ENCODE results near the gene TMED4. TPM values are rescaled to one million over a fixed set of nuclear protein-coding genes. Genes with fewer than 3 reads are reported as not detected.
A peak's percentile ranks its signal among the peaks of the same experiment; 100 is the strongest.

Gene TMED4
- total and polyA plus RNA-seq, 2 of the 13 experiments (the other 11 are each of a cell fraction or from before 2014, with no cell fraction given), result 81.4 to 109 TPM

DNA sequence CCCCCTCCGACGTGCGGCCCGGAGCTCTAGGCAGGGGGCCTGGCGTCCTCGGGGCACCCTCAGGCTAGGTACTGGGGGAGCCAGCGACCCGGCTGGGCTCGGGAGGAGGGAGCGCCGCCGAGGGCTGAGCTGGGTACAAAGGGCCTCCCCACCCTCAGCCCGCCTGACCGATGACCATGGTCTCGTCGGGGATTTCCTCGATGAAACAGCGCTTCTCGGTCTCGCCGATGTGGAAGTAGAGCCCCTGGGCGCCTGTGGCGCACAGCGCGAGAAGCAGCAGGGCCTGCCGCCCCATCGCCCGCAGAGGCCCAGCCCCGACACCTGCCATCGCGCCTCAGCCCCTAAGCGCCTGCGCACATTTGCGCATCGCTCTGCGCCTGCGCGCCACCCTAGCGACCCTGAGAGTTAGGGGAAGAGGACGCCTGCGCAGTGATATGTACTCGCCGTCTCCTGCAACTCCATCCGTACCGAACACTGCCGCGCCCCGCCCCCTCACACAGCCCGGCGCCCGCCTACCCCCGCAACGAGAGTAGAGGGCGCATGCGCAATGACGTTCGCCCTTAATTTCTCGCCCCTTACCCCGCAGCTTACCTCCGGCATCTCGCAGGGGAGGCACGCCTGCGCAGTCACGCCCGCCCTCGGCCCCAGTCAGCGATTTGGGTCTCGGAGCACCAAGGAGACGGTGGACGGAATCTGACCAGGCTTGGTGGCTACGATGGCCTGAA, at the start of gene TMED4 (continued):
- TF ChIP-seq, protein P1, sequence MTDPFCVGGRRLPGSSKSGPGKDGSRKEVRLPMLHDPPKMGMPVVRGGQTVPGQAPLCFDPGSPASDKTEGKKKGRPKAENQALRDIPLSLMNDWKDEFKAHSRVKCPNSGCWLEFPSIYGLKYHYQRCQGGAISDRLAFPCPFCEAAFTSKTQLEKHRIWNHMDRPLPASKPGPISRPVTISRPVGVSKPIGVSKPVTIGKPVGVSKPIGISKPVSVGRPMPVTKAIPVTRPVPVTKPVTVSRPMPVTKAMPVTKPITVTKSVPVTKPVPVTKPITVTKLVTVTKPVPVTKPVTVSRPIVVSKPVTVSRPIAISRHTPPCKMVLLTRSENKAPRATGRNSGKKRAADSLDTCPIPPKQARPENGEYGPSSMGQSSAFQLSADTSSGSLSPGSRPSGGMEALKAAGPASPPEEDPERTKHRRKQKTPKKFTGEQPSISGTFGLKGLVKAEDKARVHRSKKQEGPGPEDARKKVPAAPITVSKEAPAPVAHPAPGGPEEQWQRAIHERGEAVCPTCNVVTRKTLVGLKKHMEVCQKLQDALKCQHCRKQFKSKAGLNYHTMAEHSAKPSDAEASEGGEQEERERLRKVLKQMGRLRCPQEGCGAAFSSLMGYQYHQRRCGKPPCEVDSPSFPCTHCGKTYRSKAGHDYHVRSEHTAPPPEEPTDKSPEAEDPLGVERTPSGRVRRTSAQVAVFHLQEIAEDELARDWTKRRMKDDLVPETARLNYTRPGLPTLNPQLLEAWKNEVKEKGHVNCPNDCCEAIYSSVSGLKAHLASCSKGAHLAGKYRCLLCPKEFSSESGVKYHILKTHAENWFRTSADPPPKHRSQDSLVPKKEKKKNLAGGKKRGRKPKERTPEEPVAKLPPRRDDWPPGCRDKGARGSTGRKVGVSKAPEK (CRISPR knock-in tag; IDR thresholded peaks at IDR 0.05; ENCODE audit: borderline replicate concordance), result no peak
- TF ChIP-seq ZNF772 (CRISPR knock-in tag; IDR thresholded peaks at IDR 0.05) (peak; percentile 73; the same call in 1 of the 2 replicates), HNRNPLL (IDR thresholded peaks at IDR 0.05; ENCODE audit: low read depth, low read length, poor library complexity, severe bottlenecking) (peak; percentile 86), MEF2D (CRISPR knock-in tag; IDR thresholded peaks at IDR 0.05) (no peak), RNF2 (conservative IDR thresholded peaks at IDR 0.05; ENCODE audit: low read depth) (no peak), TBX2 (CRISPR knock-in tag; IDR thresholded peaks at IDR 0.05; ENCODE audit: borderline replicate concordance) (peak; percentile 87), PHF8 (CRISPR knock-in tag; IDR thresholded peaks at IDR 0.05) (peak; percentile 96), ZNF550 (CRISPR knock-in tag; IDR thresholded peaks at IDR 0.05; ENCODE audit: borderline replicate concordance) (no peak), POLR2AphosphoS5 (IDR thresholded peaks at IDR 0.05; ENCODE audit: low read depth, low read length) (peak; percentile 93), ZFY (CRISPR knock-in tag; IDR thresholded peaks at IDR 0.05) (peak; percentile 99), RFX1 (IDR thresholded peaks at IDR 0.05) (no peak), ZNF530 (CRISPR knock-in tag; IDR thresholded peaks at IDR 0.05; ENCODE audit: low read depth) (no peak), CHCHD3 (CRISPR knock-in tag; IDR thresholded peaks at IDR 0.05) (no peak), SMAD1 (CRISPR knock-in tag; IDR thresholded peaks at IDR 0.05; ENCODE audit: borderline replicate concordance, low read depth) (no peak), ERF (CRISPR knock-in tag; IDR thresholded peaks at IDR 0.05) (peak; percentile 28), CBFB (CRISPR knock-in tag; IDR thresholded peaks at IDR 0.05) (peak; percentile 24; the same call in 1 of the 2 replicates)
- TF ChIP-seq, protein P2, sequence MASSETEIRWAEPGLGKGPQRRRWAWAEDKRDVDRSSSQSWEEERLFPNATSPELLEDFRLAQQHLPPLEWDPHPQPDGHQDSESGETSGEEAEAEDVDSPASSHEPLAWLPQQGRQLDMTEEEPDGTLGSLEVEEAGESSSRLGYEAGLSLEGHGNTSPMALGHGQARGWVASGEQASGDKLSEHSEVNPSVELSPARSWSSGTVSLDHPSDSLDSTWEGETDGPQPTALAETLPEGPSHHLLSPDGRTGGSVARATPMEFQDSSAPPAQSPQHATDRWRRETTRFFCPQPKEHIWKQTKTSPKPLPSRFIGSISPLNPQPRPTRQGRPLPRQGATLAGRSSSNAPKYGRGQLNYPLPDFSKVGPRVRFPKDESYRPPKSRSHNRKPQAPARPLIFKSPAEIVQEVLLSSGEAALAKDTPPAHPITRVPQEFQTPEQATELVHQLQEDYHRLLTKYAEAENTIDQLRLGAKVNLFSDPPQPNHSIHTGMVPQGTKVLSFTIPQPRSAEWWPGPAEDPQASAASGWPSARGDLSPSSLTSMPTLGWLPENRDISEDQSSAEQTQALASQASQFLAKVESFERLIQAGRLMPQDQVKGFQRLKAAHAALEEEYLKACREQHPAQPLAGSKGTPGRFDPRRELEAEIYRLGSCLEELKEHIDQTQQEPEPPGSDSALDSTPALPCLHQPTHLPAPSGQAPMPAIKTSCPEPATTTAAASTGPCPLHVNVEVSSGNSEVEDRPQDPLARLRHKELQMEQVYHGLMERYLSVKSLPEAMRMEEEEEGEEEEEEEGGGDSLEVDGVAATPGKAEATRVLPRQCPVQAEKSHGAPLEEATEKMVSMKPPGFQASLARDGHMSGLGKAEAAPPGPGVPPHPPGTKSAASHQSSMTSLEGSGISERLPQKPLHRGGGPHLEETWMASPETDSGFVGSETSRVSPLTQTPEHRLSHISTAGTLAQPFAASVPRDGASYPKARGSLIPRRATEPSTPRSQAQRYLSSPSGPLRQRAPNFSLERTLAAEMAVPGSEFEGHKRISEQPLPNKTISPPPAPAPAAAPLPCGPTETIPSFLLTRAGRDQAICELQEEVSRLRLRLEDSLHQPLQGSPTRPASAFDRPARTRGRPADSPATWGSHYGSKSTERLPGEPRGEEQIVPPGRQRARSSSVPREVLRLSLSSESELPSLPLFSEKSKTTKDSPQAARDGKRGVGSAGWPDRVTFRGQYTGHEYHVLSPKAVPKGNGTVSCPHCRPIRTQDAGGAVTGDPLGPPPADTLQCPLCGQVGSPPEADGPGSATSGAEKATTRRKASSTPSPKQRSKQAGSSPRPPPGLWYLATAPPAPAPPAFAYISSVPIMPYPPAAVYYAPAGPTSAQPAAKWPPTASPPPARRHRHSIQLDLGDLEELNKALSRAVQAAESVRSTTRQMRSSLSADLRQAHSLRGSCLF (CRISPR knock-in tag; IDR thresholded peaks at IDR 0.05; ENCODE audit: borderline replicate concordance), result no peak
- TF ChIP-seq, protein P3, sequence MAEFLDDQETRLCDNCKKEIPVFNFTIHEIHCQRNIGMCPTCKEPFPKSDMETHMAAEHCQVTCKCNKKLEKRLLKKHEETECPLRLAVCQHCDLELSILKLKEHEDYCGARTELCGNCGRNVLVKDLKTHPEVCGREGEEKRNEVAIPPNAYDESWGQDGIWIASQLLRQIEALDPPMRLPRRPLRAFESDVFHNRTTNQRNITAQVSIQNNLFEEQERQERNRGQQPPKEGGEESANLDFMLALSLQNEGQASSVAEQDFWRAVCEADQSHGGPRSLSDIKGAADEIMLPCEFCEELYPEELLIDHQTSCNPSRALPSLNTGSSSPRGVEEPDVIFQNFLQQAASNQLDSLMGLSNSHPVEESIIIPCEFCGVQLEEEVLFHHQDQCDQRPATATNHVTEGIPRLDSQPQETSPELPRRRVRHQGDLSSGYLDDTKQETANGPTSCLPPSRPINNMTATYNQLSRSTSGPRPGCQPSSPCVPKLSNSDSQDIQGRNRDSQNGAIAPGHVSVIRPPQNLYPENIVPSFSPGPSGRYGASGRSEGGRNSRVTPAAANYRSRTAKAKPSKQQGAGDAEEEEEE (CRISPR knock-in tag; IDR thresholded peaks at IDR 0.05; ENCODE audit: borderline replicate concordance), result no peak; the same call in 1 of the 2 replicates
- TF ChIP-seq, protein P4, sequence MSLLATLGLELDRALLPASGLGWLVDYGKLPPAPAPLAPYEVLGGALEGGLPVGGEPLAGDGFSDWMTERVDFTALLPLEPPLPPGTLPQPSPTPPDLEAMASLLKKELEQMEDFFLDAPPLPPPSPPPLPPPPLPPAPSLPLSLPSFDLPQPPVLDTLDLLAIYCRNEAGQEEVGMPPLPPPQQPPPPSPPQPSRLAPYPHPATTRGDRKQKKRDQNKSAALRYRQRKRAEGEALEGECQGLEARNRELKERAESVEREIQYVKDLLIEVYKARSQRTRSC (CRISPR knock-in tag; IDR thresholded peaks at IDR 0.05; ENCODE audit: low read depth), result no peak
